HUES48 (cell line): ENCODE results near the gene ANKRD28.
"Not testable (repeated sequence)": the region's sequence is repeated elsewhere in the genome, so short reads cannot be mapped to it uniquely, and the experiment has no call there.

Experiments used
- H3K27ac ChIP-seq: one replicate; pipeline ENCODE4 v1.7.0; 2013; ENCODE audit warnings: low read depth, low read length, inconsistent platforms
- H3K27me3 ChIP-seq: 2 replicates; pipeline ENCODE4 v1.6.1; 2013; ENCODE audit warnings: mild to moderate bottlenecking, low read length; ENCODE audit not compliant: control insufficient read depth, insufficient read depth
- H3K36me3 ChIP-seq: 2 replicates; pipeline ENCODE4 v1.6.1; 2013; ENCODE audit warnings: low read length; ENCODE audit not compliant: control insufficient read depth, insufficient read depth
- H3K4me1 ChIP-seq: 2 replicates; pipeline ENCODE4 v1.6.1; 2013; ENCODE audit warnings: mild to moderate bottlenecking, low read length; ENCODE audit not compliant: control insufficient read depth, insufficient read depth
- H3K4me3 ChIP-seq: 2 replicates; pipeline ENCODE4 v1.5.1; 2013; ENCODE audit warnings: mild to moderate bottlenecking, low read depth, low read length
- H3K9ac ChIP-seq: 2 replicates; pipeline ENCODE4 v1.6.1; 2013; ENCODE audit warnings: mild to moderate bottlenecking, low read depth, low read length, moderate library complexity
- H3K9me3 ChIP-seq: 2 replicates; pipeline ENCODE4 v1.6.1; 2013; ENCODE audit warnings: low read length; ENCODE audit not compliant: control insufficient read depth, insufficient read depth

The ANKRD28 gene

GRCh38 chr3:15797642-15798303, at the start of gene ANKRD28:
Gene ANKRD28 (minus strand): TSS chr3:15797979. CDS start chr3:15796521, 1,458 bp downstream.
- Histone ChIP-seq H3K4me1 (peaks cover 32% of the 10 kb centered on the region), H3K4me3 (peak within 1 kb of the TSS; percentile 42), H3K9me3 (no peaks in the 10 kb centered on the region), H3K27ac (peak within 1 kb of the TSS; percentile 94), H3K27me3 (no peaks in the 10 kb centered on the region), H3K9ac (peak within 1 kb of the TSS; percentile 60; the same call in 1 of the 2 replicates), H3K36me3 (peaks cover 8% of the 10 kb centered on the region; the same call in 1 of the 2 replicates)

GRCh38 chr3:15847239-15847638, 49.5 kb upstream of the ANKRD28 start:
- H3K4me1 ChIP-seq, result peaks cover 12% of the 10 kb centered on the region; the same call in 1 of the 2 replicates
- no peak overlapping the region for H3K4me3 ChIP-seq
- H3K36me3 ChIP-seq, result no peaks in the 10 kb centered on the region; the same call in 1 of the 2 replicates
- H3K9me3 ChIP-seq, result peaks cover 5% of the 10 kb centered on the region; the same call in 1 of the 2 replicates
- H3K27me3 ChIP-seq, result no peaks in the 10 kb centered on the region
- no peak overlapping the region for H3K9ac ChIP-seq
- H3K27ac ChIP-seq, result no peak overlapping the region

DNA sequence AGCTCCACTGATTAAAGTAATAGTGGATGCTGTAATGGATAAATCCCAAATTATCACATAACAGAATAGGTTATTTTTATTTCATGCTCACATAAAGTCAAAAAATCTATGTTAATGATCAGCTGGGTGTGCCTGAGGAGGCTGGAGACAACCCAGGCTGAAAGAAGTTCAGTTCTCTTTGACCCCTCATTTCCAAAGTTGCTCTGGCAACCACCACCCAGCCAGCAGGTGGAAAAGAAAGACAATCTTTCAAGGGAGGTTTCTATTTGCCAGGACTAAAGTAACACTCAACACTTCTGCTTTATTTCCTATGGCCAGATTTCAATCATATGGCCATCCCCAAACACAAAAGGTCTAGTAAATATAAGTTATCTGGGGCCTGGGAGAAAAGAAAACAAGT, 48.8 kb upstream of the ANKRD28 start:
- no peak overlapping the region for H3K27ac ChIP-seq
- no peaks in the 10 kb centered on the region for H3K27me3 ChIP-seq
- H3K9me3 ChIP-seq, result peaks cover 1% of the 10 kb centered on the region; the same call in 1 of the 2 replicates
- H3K4me3 ChIP-seq, result no peak overlapping the region
- no peaks in the 10 kb centered on the region; the same call in 1 of the 2 replicates for H3K36me3 ChIP-seq
- peaks cover 12% of the 10 kb centered on the region; the same call in 1 of the 2 replicates for H3K4me1 ChIP-seq
- no peak overlapping the region for H3K9ac ChIP-seq

DNA sequence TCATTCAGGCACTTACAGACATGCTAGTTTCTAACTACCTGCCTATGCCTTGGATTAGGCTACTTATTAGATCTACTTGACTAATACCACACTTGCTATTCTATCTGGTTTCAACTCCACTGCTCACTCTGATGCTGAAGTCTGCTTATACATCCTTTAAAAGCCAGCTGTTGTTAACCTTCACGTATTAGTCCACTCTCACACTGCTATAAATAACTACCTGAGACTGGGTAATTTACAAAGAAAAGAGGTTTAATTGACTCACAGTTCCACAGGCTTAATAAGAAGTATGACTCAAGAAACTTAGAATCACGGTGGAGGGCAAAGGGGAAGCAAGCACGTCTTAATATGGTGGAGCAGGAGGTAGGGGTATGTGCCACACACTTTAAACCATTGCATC, 47.7 kb upstream of the ANKRD28 start:
- Histone ChIP-seq H3K4me3 (no peak overlapping the region), H3K27ac (no peak overlapping the region), H3K9me3 (no peaks in the 10 kb centered on the region), H3K27me3 (no peaks in the 10 kb centered on the region), H3K4me1 (peaks cover 12% of the 10 kb centered on the region; the same call in 1 of the 2 replicates), H3K9ac (no peak overlapping the region), H3K36me3 (no peaks in the 10 kb centered on the region)

GRCh38 chr3:15844889-15845288, 47.1 kb upstream of the ANKRD28 start:
- Histone ChIP-seq H3K9me3 (no peaks in the 10 kb centered on the region), H3K4me1 (peaks cover 12% of the 10 kb centered on the region; the same call in 1 of the 2 replicates), H3K27ac (no peak overlapping the region), H3K4me3 (no peak overlapping the region), H3K36me3 (no peaks in the 10 kb centered on the region), H3K9ac (no peak overlapping the region), H3K27me3 (no peaks in the 10 kb centered on the region)

DNA sequence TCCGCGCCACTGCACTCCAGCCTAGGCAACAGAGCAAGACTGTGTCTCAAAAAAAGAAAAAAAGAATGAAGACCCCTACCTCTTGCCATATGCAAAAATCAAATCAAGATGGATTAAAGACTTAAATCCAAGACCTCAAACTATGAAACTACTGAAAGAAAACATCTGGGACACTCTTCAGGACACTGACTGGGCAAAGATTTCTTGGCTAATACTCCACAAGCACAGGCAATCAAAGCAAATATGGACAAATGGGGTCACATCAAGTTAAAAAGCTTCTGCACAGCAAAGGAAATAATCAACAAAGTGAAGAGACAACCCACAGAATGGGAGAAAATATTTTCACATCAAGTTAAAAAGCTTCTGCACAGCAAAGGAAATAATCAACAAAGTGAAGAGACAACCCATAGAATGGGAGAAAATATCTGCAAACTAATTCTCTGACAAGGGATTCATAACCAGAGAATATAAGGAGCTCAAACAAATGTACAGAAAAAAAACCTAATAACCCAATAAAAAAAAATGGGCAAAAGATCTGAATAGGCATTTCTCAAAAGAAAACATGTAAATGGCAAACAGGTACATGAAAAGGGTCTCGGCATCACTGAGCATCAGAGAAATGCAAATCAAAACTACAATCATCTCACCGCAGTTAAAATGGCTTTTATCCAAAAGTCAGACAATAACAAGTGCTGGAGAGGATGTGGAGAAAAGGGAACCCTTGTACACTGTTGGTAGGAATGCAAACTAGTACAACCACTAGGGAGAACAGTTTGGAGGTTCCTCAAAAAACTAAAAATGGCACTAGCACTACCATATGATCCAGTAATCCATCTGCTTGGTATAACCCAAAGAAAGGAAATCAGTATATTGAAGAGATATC, 43.6 kb upstream of the ANKRD28 start:
- H3K36me3 ChIP-seq, H3K27me3 ChIP-seq, H3K9me3 ChIP-seq, H3K27ac ChIP-seq, H3K4me1 ChIP-seq, H3K9ac ChIP-seq, H3K4me3 ChIP-seq: not testable (repeated sequence)

- H3K9ac ChIP-seq, result no peak overlapping the region
- H3K4me1 ChIP-seq, result peaks cover 9% of the 10 kb centered on the region; the same call in 1 of the 2 replicates
- no peaks in the 10 kb centered on the region for H3K9me3 ChIP-seq
- no peaks in the 10 kb centered on the region for H3K27me3 ChIP-seq
- no peak overlapping the region for H3K4me3 ChIP-seq
- H3K27ac ChIP-seq, result no peak overlapping the region
- H3K36me3 ChIP-seq, result no peaks in the 10 kb centered on the region
Observed at GRCh38 chr3:15839568-15839967, 41.8 kb upstream of the ANKRD28 start.

GRCh38 chr3:15831927-15832326, 34.1 kb upstream of the ANKRD28 start:
- Histone ChIP-seq H3K9ac (no peak overlapping the region), H3K4me1 (peaks cover 16% of the 10 kb centered on the region), H3K36me3 (no peaks in the 10 kb centered on the region), H3K9me3 (no peaks in the 10 kb centered on the region), H3K4me3 (no peak overlapping the region), H3K27me3 (no peaks in the 10 kb centered on the region), H3K27ac (no peak overlapping the region)

- H3K27ac ChIP-seq, result no peak overlapping the region
Observed at GRCh38 chr3:15825016-15825415, 27.2 kb upstream of the ANKRD28 start.

DNA sequence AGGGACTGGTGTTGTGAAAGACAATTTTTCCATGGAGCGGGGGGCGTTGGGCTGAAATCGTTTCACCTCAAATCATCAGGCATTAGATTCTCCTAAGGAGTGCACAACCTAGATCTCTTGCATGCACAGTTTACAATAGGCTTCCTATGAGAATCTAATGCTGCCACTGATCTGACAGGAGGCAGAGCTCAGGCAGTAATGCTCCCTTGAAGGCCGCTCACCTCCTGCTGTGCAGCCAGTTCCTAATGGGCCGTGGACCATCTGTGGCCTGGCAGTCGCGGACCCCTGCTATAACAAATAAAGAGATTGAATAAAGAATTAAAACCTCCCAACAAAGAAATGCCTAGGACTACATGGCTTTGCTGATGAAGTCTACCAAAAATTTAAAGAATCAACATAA, 25.3 kb upstream of the ANKRD28 start:
- peaks cover 5% of the 10 kb centered on the region; the same call in 1 of the 2 replicates for H3K4me1 ChIP-seq
- H3K4me3 ChIP-seq, result no peak overlapping the region
- no peaks in the 10 kb centered on the region for H3K36me3 ChIP-seq
- H3K9me3 ChIP-seq, result no peaks in the 10 kb centered on the region
- no peak overlapping the region for H3K9ac ChIP-seq
- H3K27ac ChIP-seq, result no peak overlapping the region
- H3K27me3 ChIP-seq, result no peaks in the 10 kb centered on the region

More at GRCh38 chr3:15825016-15825415, 27.2 kb upstream of the ANKRD28 start:
- Histone ChIP-seq H3K27me3 (no peaks in the 10 kb centered on the region), H3K4me3 (no peak overlapping the region), H3K4me1 (peaks cover 7% of the 10 kb centered on the region; the same call in 1 of the 2 replicates), H3K9ac (no peak overlapping the region), H3K36me3 (no peaks in the 10 kb centered on the region), H3K9me3 (no peaks in the 10 kb centered on the region)

DNA sequence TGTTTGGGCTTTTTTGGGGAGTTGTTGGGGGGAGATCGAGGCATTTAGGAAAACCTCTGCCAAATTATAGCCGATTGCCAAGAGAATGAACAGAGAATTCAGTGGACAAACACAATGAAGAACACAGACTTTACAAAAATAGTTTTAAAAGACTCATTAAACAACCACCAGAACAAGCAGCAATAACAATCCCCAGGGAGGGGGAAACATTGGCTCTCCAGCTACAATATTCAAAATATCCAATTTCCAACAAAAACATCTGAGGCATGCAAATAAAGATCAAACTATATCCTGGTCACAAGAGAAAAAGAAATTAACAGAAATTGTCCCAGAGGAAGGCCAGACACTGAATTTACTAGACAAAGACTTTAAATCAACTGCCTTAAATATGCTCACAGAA, 24.5 kb upstream of the ANKRD28 start:
- Histone ChIP-seq H3K4me3 (no peak overlapping the region), H3K27ac (no peak overlapping the region), H3K27me3 (no peaks in the 10 kb centered on the region), H3K36me3 (no peaks in the 10 kb centered on the region), H3K9me3 (no peaks in the 10 kb centered on the region), H3K9ac (no peak overlapping the region), H3K4me1 (peaks cover 5% of the 10 kb centered on the region; the same call in 1 of the 2 replicates)
